ENCODE results near the gene TTYH3.

- TF ChIP-seq POLR2AphosphoS5 (IDR thresholded peaks at IDR 0.05; ENCODE audit: borderline replicate concordance, low read depth, low read length) (no peak), EZH2 (IDR thresholded peaks at IDR 0.05) (no peak), FOXP2 (optimal IDR thresholded peaks at IDR 0.05; ENCODE audit: control extremely low read depth, extremely low read length, insufficient read depth) (no peak)
Measured at GRCh38 chr7:2691011-2691707, 59.4 kb downstream of the TTYH3 start.

All from SK-N-MC (cell line).